Brain pericyte (primary cell): Measurements from ENCODE around the gene ERF.

Experiments
- DNase-seq: peaks from one replicate; pipeline ENCODE4 v3.0.0-alpha.2; 2012; ENCODE audit warnings: low read depth, low spot score

Gene ERF

GRCh38 chr19:42287017-42287826, 32.3 kb upstream of the ERF start:
- no peak for DNase-seq

GRCh38 chr19:42286349-42287016, 31.6 kb upstream of the ERF start:
- no peak for DNase-seq

- DNase-seq, result no peak
These were observed 31.0 kb upstream of the ERF start for GRCh38 chr19:42285988-42286348.

GRCh38 chr19:42285541-42285941, 30.6 kb upstream of the ERF start:
- DNase-seq, result no peak

GRCh38 chr19:42284591-42285341, 29.8 kb upstream of the ERF start:
- no peak for DNase-seq

GRCh38 chr19:42284066-42284501, 29.2 kb upstream of the ERF start:
- DNase-seq, result no peak

- no peak for DNase-seq
These were observed 28.5 kb upstream of the ERF start for GRCh38 chr19:42283188-42284065.

GRCh38 chr19:42282819-42283187, 27.9 kb upstream of the ERF start:
- no peak for DNase-seq

- no peak for DNase-seq
These were observed 27.2 kb upstream of the ERF start for GRCh38 chr19:42281827-42282762.

GRCh38 chr19:42281146-42281826, 26.4 kb upstream of the ERF start:
- no peak for DNase-seq

- no peak for DNase-seq
These were observed 25.9 kb upstream of the ERF start for GRCh38 chr19:42280815-42281145.

GRCh38 chr19:42279902-42280814, 25.2 kb upstream of the ERF start:
- DNase-seq, result no peak

- no peak for DNase-seq
These were observed 24.4 kb upstream of the ERF start for GRCh38 chr19:42279155-42279901.

- no peak for DNase-seq
These were observed 23.7 kb upstream of the ERF start for GRCh38 chr19:42278452-42279154.

- DNase-seq, result no peak
These were observed 23.0 kb upstream of the ERF start for GRCh38 chr19:42277821-42278451.

- DNase-seq, result no peak
These were observed 21.9 kb upstream of the ERF start for GRCh38 chr19:42276821-42277220.

- DNase-seq, result no peak
These were observed 21.4 kb upstream of the ERF start for GRCh38 chr19:42276284-42276683.
